ENCODE results near the gene CIDEC. TPM values are rescaled to one million over a fixed set of nuclear protein-coding genes. Genes with fewer than 3 reads are reported as not detected.

CIDEC gene
- total and polyA plus RNA-seq, 3 donors from 2014 or later: 1.1 to 2.9 (median 1.6) TPM

Small RNA genes lying within 50 kb of the gene (small RNA-seq; reads per million reads assigned to genes)
- 0 reads per million in 2 donors for gene RNU6-882P

Other genes with a start within 250 kb of the CIDEC start
- 10 to 100 TPM; 58.9 to 70.6 TPM for gene MTMR14, start 230.7 kb downstream of the CIDEC start, total RNA-seq
- gene MTMR14, start 230.7 kb downstream of the CIDEC start, polyA plus RNA-seq (ENCODE audit: insufficient read depth, low read depth, low replicate concordance): 43.6 TPM
- 1 to 10 TPM in 1 of 2 donors, under 1 TPM in 1; 0.31 to 1.4 TPM for gene CPNE9, start 176.4 kb downstream of the CIDEC start, total RNA-seq
- gene CPNE9, start 176.4 kb downstream of the CIDEC start, polyA plus RNA-seq (ENCODE audit: insufficient read depth, low read depth, low replicate concordance): 1.3 TPM
- 10 to 100 TPM; 55.1 to 58.4 TPM for gene BRPF1, start 148.5 kb downstream of the CIDEC start, total RNA-seq
- gene BRPF1, start 148.5 kb downstream of the CIDEC start, polyA plus RNA-seq (ENCODE audit: insufficient read depth, low read depth, low replicate concordance): 47.4 TPM
- gene OGG1, start 130.3 kb downstream of the CIDEC start, total RNA-seq: 10 to 100 TPM; 30.3 to 36.4 TPM
- gene OGG1, start 130.3 kb downstream of the CIDEC start, polyA plus RNA-seq (ENCODE audit: insufficient read depth, low read depth, low replicate concordance): 18.8 TPM
- gene CAMK1, start 110.3 kb downstream of the CIDEC start, total RNA-seq: 100 to 1,000 TPM; 127 to 185 TPM
- 62.7 TPM for gene CAMK1, start 110.3 kb downstream of the CIDEC start, polyA plus RNA-seq (ENCODE audit: insufficient read depth, low read depth, low replicate concordance)
- gene TADA3, start 87.8 kb downstream of the CIDEC start, total RNA-seq: 100 to 1,000 TPM in 1 of 2 donors, 10 to 100 TPM in 1; 94.6 to 123 TPM
- gene TADA3, start 87.8 kb downstream of the CIDEC start, polyA plus RNA-seq (ENCODE audit: insufficient read depth, low read depth, low replicate concordance): 123 TPM
- 100 to 1,000 TPM; 108 to 124 TPM for gene ARPC4, start 87.2 kb downstream of the CIDEC start, total RNA-seq
- 99.6 TPM for gene ARPC4, start 87.2 kb downstream of the CIDEC start, polyA plus RNA-seq (ENCODE audit: insufficient read depth, low read depth, low replicate concordance)
- 100 to 1,000 TPM; 142 to 163 TPM for gene TTLL3, start 70.0 kb downstream of the CIDEC start, total RNA-seq
- gene TTLL3, start 70.0 kb downstream of the CIDEC start, polyA plus RNA-seq (ENCODE audit: insufficient read depth, low read depth, low replicate concordance): 104 TPM
- gene RPUSD3, start 36.2 kb downstream of the CIDEC start, total RNA-seq: 10 to 100 TPM; 53.3 to 63.4 TPM
- 124 TPM for gene RPUSD3, start 36.2 kb downstream of the CIDEC start, polyA plus RNA-seq (ENCODE audit: insufficient read depth, low read depth, low replicate concordance)
- gene JAGN1, start 10.4 kb upstream of the CIDEC start, total RNA-seq: 10 to 100 TPM; 33.3 to 39.8 TPM
- gene JAGN1, start 10.4 kb upstream of the CIDEC start, polyA plus RNA-seq (ENCODE audit: insufficient read depth, low read depth, low replicate concordance): 36.0 TPM
- under 1 TPM; 0.43 to 0.79 TPM for gene IL17RE, start 22.6 kb upstream of the CIDEC start, total RNA-seq
- 1.8 TPM for gene IL17RE, start 22.6 kb upstream of the CIDEC start, polyA plus RNA-seq (ENCODE audit: insufficient read depth, low read depth, low replicate concordance)
- 10 to 100 TPM; 21.0 to 26.1 TPM for gene IL17RC, start 36.8 kb upstream of the CIDEC start, total RNA-seq
- 12.0 TPM for gene IL17RC, start 36.8 kb upstream of the CIDEC start, polyA plus RNA-seq (ENCODE audit: insufficient read depth, low read depth, low replicate concordance)
- gene CRELD1, start 53.6 kb upstream of the CIDEC start, total RNA-seq: 10 to 100 TPM; 34.9 to 37.1 TPM
- 65.7 TPM for gene CRELD1, start 53.6 kb upstream of the CIDEC start, polyA plus RNA-seq (ENCODE audit: insufficient read depth, low read depth, low replicate concordance)
- 1 to 10 TPM; 6.6 to 7.2 TPM for gene PRRT3, start 72.2 kb upstream of the CIDEC start, total RNA-seq
- 7.6 TPM for gene PRRT3, start 72.2 kb upstream of the CIDEC start, polyA plus RNA-seq (ENCODE audit: insufficient read depth, low read depth, low replicate concordance)
- 10 to 100 TPM; 64.2 to 72.5 TPM for gene EMC3, start 106.6 kb upstream of the CIDEC start, total RNA-seq
- 270 TPM for gene EMC3, start 106.6 kb upstream of the CIDEC start, polyA plus RNA-seq (ENCODE audit: insufficient read depth, low read depth, low replicate concordance)
- 10 to 100 TPM; 23.7 to 41.6 TPM for gene FANCD2, start 146.2 kb upstream of the CIDEC start, total RNA-seq
- gene FANCD2, start 146.2 kb upstream of the CIDEC start, polyA plus RNA-seq (ENCODE audit: insufficient read depth, low read depth, low replicate concordance): 38.5 TPM
- 10 to 100 TPM; 14.3 to 25.8 TPM for gene FANCD2OS, start 228.0 kb upstream of the CIDEC start, total RNA-seq
- gene FANCD2OS, start 228.0 kb upstream of the CIDEC start, polyA plus RNA-seq (ENCODE audit: insufficient read depth, low read depth, low replicate concordance): 118 TPM
- gene BRK1, start 235.4 kb upstream of the CIDEC start, total RNA-seq: 100 to 1,000 TPM; 145 to 157 TPM
- 250 TPM for gene BRK1, start 235.4 kb upstream of the CIDEC start, polyA plus RNA-seq (ENCODE audit: insufficient read depth, low read depth, low replicate concordance)

Data from testis (tissue), 3 donors.